OCI-LY1 (cell line): ENCODE data around the gene P2RY11.

Source experiments
- H2AFZ ChIP-seq: fragments of 200-600 bp; sonication (generic), shearing (Covaris generic); 2 replicates; pipeline ENCODE4 v1.6.0; 2014; ENCODE audit warnings: antibody characterized with exemption, mild to moderate bottlenecking, low read length
- H3F3A ChIP-seq: fragments of 200-600 bp; sonication (generic), shearing (Covaris generic); 2 replicates; pipeline ENCODE4 v1.6.0; 2014; ENCODE audit warnings: mild to moderate bottlenecking, antibody characterized with exemption, low read length, moderate library complexity; ENCODE audit not compliant: insufficient read depth
- H3K27ac ChIP-seq: fragments of 200-600 bp; sonication (generic); 2 replicates; pipeline ENCODE4 v1.5.1; 2014; ENCODE audit warnings: low read length, mixed run types, mild to moderate bottlenecking, low read depth; ENCODE audit not compliant: poor library complexity, severe bottlenecking
- H3K27me3 ChIP-seq: fragments of 200-600 bp; sonication (generic); 2 replicates; pipeline ENCODE4 v1.6.0; 2014; ENCODE audit warnings: antibody characterized with exemption, mild to moderate bottlenecking, low read length, moderate library complexity; ENCODE audit not compliant: insufficient read depth
- H3K36me3 ChIP-seq: fragments of 200-600 bp; sonication (generic); 2 replicates; pipeline ENCODE4 v1.6.1; 2014; ENCODE audit warnings: mild to moderate bottlenecking, antibody characterized with exemption, low read length, moderate library complexity, mixed read lengths; ENCODE audit not compliant: insufficient read depth
- H3K4me1 ChIP-seq: fragments of 200-600 bp; sonication (generic); 2 replicates; pipeline ENCODE4 v1.5.1; 2014; ENCODE audit warnings: mild to moderate bottlenecking, low read length, moderate library complexity; ENCODE audit not compliant: insufficient read depth, severe bottlenecking
- H3K4me2 ChIP-seq: fragments of 200-600 bp; sonication (generic), shearing (Covaris generic); 2 replicates; pipeline ENCODE4 v1.6.1; 2014; ENCODE audit warnings: low read length
- H3K4me3 ChIP-seq: fragments of 200-600 bp; sonication (generic); 2 replicates; pipeline ENCODE4 v1.5.1; 2014; ENCODE audit warnings: low read length, low read depth, mild to moderate bottlenecking, mixed read lengths; ENCODE audit not compliant: poor library complexity, severe bottlenecking
- H3K79me2 ChIP-seq: fragments of 200-600 bp; shearing (Covaris generic); 2 replicates; pipeline ENCODE4 v1.6.1; 2016; ENCODE audit warnings: mixed run types, low read length, mixed read lengths; ENCODE audit not compliant: insufficient read depth
- H3K9ac ChIP-seq: fragments of 200-600 bp; sonication (generic), shearing (Covaris generic); 2 replicates; pipeline ENCODE4 v1.6.1; 2014; ENCODE audit warnings: mild to moderate bottlenecking, low read length, mixed read lengths
- H3K9me2 ChIP-seq: fragments of 200-600 bp; sonication (generic), shearing (Covaris generic); 2 replicates; pipeline ENCODE4 v1.6.1; 2014; ENCODE audit warnings: low read depth, mild to moderate bottlenecking, low read length, mixed read lengths
- H3K9me3 ChIP-seq: fragments of 200-600 bp; shearing (Covaris generic); 2 replicates; pipeline ENCODE4 v1.6.1; 2014; ENCODE audit warnings: low read length, mixed read lengths
- H4K20me1 ChIP-seq: fragments of 200-600 bp; sonication (generic), shearing (Covaris generic); 2 replicates; pipeline ENCODE4 v1.6.0; 2016; ENCODE audit warnings: mild to moderate bottlenecking, low read length; ENCODE audit not compliant: insufficient read depth
- EZH2 ChIP-seq: fragments of 200-600 bp; sonication (generic), shearing (Covaris generic); IDR thresholded peaks from 2 replicates; pipeline ENCODE4 v1.8.0; 2017; ENCODE audit warnings: borderline replicate concordance, mixed run types, mild to moderate bottlenecking, antibody characterized with exemption, low read length, moderate library complexity, mixed read lengths
- TF ChIP-seq, protein P1 (sequence below): fragments of 200-600 bp; sonication (generic), shearing (Covaris generic); IDR thresholded peaks from 2 replicates; pipeline ENCODE4 v1.5.1; 2017; ENCODE audit warnings: mild to moderate bottlenecking, antibody characterized with exemption, low read length, moderate library complexity, mixed read lengths

P2RY11 gene

DNA sequence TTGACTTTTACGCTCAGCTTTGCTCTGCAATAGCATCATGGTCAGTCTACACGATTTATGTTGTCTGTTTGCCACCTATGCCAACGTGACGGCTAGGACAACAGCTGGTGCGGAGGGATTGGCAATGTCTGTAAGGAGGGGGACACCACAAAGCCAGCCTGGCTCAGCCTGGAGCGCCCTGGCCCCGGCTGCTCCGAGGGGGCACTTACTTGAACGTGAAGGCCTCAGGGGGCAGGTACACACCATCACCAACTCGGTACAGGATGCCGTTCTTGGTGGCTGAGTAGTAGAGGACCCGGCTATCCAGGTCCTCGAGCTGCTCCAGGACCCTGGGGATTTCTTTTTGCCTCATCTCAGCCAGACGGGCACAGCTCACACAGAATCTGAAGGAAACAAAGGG, 34.6 kb downstream of the P2RY11 start:
- no peaks in the 10 kb centered on the region for H3K9me3 ChIP-seq
- H3K9ac ChIP-seq, result no peak overlapping the region
- H2AFZ ChIP-seq, result no peak overlapping the region
- H3F3A ChIP-seq, result no peaks in the 10 kb centered on the region
- H3K4me2 ChIP-seq, result no peak overlapping the region
- H3K36me3 ChIP-seq, result peaks cover 95% of the 10 kb centered on the region
- no peak overlapping the region for H3K27ac ChIP-seq
- H3K9me2 ChIP-seq, result no peaks in the 10 kb centered on the region
- no peaks in the 10 kb centered on the region for H3K27me3 ChIP-seq
- H3K79me2 ChIP-seq, result no peaks in the 10 kb centered on the region
- H4K20me1 ChIP-seq, result no peaks in the 10 kb centered on the region
- no peak overlapping the region for H3K4me3 ChIP-seq
- no peaks in the 10 kb centered on the region for H3K4me1 ChIP-seq
- TF ChIP-seq, protein P1, sequence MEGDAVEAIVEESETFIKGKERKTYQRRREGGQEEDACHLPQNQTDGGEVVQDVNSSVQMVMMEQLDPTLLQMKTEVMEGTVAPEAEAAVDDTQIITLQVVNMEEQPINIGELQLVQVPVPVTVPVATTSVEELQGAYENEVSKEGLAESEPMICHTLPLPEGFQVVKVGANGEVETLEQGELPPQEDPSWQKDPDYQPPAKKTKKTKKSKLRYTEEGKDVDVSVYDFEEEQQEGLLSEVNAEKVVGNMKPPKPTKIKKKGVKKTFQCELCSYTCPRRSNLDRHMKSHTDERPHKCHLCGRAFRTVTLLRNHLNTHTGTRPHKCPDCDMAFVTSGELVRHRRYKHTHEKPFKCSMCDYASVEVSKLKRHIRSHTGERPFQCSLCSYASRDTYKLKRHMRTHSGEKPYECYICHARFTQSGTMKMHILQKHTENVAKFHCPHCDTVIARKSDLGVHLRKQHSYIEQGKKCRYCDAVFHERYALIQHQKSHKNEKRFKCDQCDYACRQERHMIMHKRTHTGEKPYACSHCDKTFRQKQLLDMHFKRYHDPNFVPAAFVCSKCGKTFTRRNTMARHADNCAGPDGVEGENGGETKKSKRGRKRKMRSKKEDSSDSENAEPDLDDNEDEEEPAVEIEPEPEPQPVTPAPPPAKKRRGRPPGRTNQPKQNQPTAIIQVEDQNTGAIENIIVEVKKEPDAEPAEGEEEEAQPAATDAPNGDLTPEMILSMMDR, result no peak
- TF ChIP-seq EZH2, result no peak

- H3K4me3 ChIP-seq, result no peak overlapping the region
- H3K36me3 ChIP-seq, result peaks cover 95% of the 10 kb centered on the region
- H3K4me1 ChIP-seq, result no peaks in the 10 kb centered on the region
- H3K9ac ChIP-seq, result no peak overlapping the region
- no peaks in the 10 kb centered on the region for H3F3A ChIP-seq
- no peak overlapping the region for H2AFZ ChIP-seq
- no peak overlapping the region for H3K4me2 ChIP-seq
- H3K27ac ChIP-seq, result no peak overlapping the region
- H4K20me1 ChIP-seq, result no peaks in the 10 kb centered on the region
- no peaks in the 10 kb centered on the region for H3K9me2 ChIP-seq
- no peaks in the 10 kb centered on the region for H3K27me3 ChIP-seq
- TF ChIP-seq EZH2, result no peak
- TF ChIP-seq, protein P1, result no peak
- no peaks in the 10 kb centered on the region for H3K79me2 ChIP-seq
- H3K9me3 ChIP-seq, result no peaks in the 10 kb centered on the region
These were observed 37.9 kb downstream of the P2RY11 start for GRCh38 chr19:10149427-10149826.

DNA sequence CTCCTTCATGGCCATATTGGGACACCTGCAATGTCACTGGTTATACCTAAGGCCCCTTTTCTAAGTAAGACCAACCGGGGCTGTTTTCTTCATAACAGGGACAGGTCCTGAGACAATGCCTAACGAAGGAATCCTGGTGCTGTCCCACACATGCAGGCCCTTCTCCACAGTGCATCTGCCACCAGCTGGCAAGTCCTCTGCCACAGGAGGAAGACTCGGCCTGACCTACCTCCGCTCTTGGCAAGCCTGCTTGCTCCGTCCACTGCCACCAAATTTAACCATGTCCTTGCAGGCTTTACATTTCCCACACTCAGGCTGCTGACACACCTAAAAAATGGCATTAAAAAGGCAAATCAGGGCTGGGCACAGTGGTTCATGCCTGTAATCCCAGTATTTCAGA, 40.0 kb downstream of the P2RY11 start:
- no peaks in the 10 kb centered on the region for H3K9me2 ChIP-seq
- H3K4me3 ChIP-seq, result no peak overlapping the region
- H3K79me2 ChIP-seq, result no peaks in the 10 kb centered on the region
- H2AFZ ChIP-seq, result no peak overlapping the region
- H3K4me1 ChIP-seq, result no peaks in the 10 kb centered on the region
- H3K9ac ChIP-seq, result no peak overlapping the region
- H3K9me3 ChIP-seq, result no peaks in the 10 kb centered on the region
- TF ChIP-seq EZH2, result no peak
- TF ChIP-seq, protein P1, result no peak
- H3K27me3 ChIP-seq, result no peaks in the 10 kb centered on the region
- no peak overlapping the region for H3K4me2 ChIP-seq
- no peak overlapping the region for H3K27ac ChIP-seq
- no peaks in the 10 kb centered on the region for H3F3A ChIP-seq
- H3K36me3 ChIP-seq, result peaks cover 94% of the 10 kb centered on the region
- H4K20me1 ChIP-seq, result no peaks in the 10 kb centered on the region
